K562 (cell line): ENCODE measurements around the gene GRB14. TPM values are rescaled to one million over a fixed set of nuclear protein-coding genes. Genes with fewer than 3 reads are reported as not detected.

Experiments used
- ATAC-seq: fragments of 200-7000 bp; cut with Tn5 transposase; 3 replicates; pipeline ENCODE4 v1.9.1; 2020; ENCODE audit warnings: moderate library complexity
- BruUV-seq: library from RNA; stranded (reverse); fragments of 400-500 nt; replicated peaks from 2 replicates; lab custom pipeline; 2021; lab: Mats Ljungman, UMichigan
- CTCF ChIA-PET: fragments of 300-600 bp; formaldehyde crosslinking; extraction: SDS; loops from one replicate; lab custom pipeline; 2021; ENCODE audit warnings: low intra/inter-chr PET ratio; lab: Yijun Ruan, JAX
- POLR2A ChIA-PET: fragments of 300-600, 350-650 bp; sonication (Branson Sonifier 250); formaldehyde crosslinking; extraction: SDS; loops from one replicate; lab custom pipeline; 2021; ENCODE audit warnings: antibody characterized with exemption, inconsistent platforms; lab: Yijun Ruan, JAX
- DNase-seq, 4 experiments: peaks; one replicate each; pipeline versions ENCODE4 v3.0.0 to v3.0.0-alpha.2; 2011 to 2018; ENCODE audit warnings: low spot score in 3 of 4, mixed read lengths in 3 of 4; ENCODE audit errors: extremely low read depth in 1 of 4
- FAIRE-seq: peaks from 2 replicates; lab custom pipeline; 2011; peaks lifted over from hg19 to GRCh38; lab: Jason Lieb, UNC
- H2AFZ ChIP-seq: 2 replicates; pipeline ENCODE4 v1.6.0; 2011; ENCODE audit warnings: low read depth, low read length, control low read depth, inconsistent platforms
- H3K27ac ChIP-seq: fragments of 200-600 bp; 3 replicates; pipeline ENCODE4 v1.8.0; 2011; ENCODE audit warnings: low read depth, mild to moderate bottlenecking, control low read depth, inconsistent platforms, low read length, moderate library complexity, mixed read lengths; ENCODE audit errors: extremely low read depth
- H3K27me3 ChIP-seq, 2 experiments: fragments of 300-600 bp in 1 of 2; 2 replicates in 1 of 2; 3 replicates in 1 of 2; pipeline versions ENCODE4 v1.6.0 to v1.8.0; 2011; ENCODE audit warnings: inconsistent platforms in 2 of 2, low read length in 2 of 2, mild to moderate bottlenecking in 1 of 2, mixed read lengths in 1 of 2, moderate library complexity in 1 of 2; ENCODE audit not compliant: control insufficient read depth in 2 of 2, insufficient read depth in 2 of 2
- H3K36me3 ChIP-seq: fragments of 300-600 bp; 3 replicates; pipeline ENCODE4 v1.8.0; 2011; ENCODE audit warnings: mild to moderate bottlenecking, low read length, inconsistent platforms; ENCODE audit not compliant: control insufficient read depth, insufficient read depth
- H3K4me1 ChIP-seq, 2 experiments: fragments of 200-600 bp in 1 of 2; replicated peaks in 1 of 2; 2 replicates in 1 of 2; 3 replicates in 1 of 2; pipeline versions ENCODE4 v1.5.1 to v1.8.0; 2011; ENCODE audit warnings: inconsistent platforms in 2 of 2, low read length in 2 of 2, mild to moderate bottlenecking in 1 of 2, mixed read lengths in 1 of 2, moderate library complexity in 1 of 2; ENCODE audit not compliant: control insufficient read depth in 2 of 2, insufficient read depth in 2 of 2
- H3K4me2 ChIP-seq: 2 replicates; pipeline ENCODE4 v1.6.1; 2011; ENCODE audit warnings: low read length, control low read depth, inconsistent platforms, mixed read lengths; ENCODE audit not compliant: insufficient read depth
- H3K4me3 ChIP-seq: fragments of 200-600 bp; sonication (generic), shearing (Covaris generic); 2 replicates; pipeline ENCODE4 v1.5.1; 2016; ENCODE audit warnings: control low read depth, inconsistent platforms
- H3K79me2 ChIP-seq: fragments of 200-600 bp; 3 replicates; pipeline ENCODE4 v1.8.0; 2011; ENCODE audit warnings: low read length, inconsistent platforms; ENCODE audit not compliant: control insufficient read depth, insufficient read depth
- H3K9ac ChIP-seq, 2 experiments: 2 replicates each; pipeline versions ENCODE4 v1.6.0 to v1.6.1; 2011; ENCODE audit warnings: low read depth in 2 of 2, low read length in 2 of 2, control low read depth in 1 of 2, inconsistent platforms in 1 of 2, mild to moderate bottlenecking in 1 of 2, mixed read lengths in 1 of 2; ENCODE audit not compliant: insufficient read depth in 1 of 2
- H3K9me1 ChIP-seq: one replicate; pipeline ENCODE4 v1.6.0; 2011; ENCODE audit warnings: inconsistent platforms, mild to moderate bottlenecking, low read length, moderate library complexity; ENCODE audit not compliant: control insufficient read depth, insufficient read depth
- H3K9me3 ChIP-seq: replicated peaks from 2 replicates; pipeline ENCODE4 v1.5.1; 2011; ENCODE audit warnings: low read depth, low read length, inconsistent platforms; ENCODE audit not compliant: control insufficient read depth, insufficient read depth
- H4K20me1 ChIP-seq: replicated peaks from 2 replicates; pipeline ENCODE4 v1.6.1; 2011; ENCODE audit warnings: low read length, inconsistent platforms, mixed read lengths; ENCODE audit not compliant: control insufficient read depth, insufficient read depth
- CBX3 ChIP-seq, 2 experiments: IDR thresholded peaks; 1 replicate in 1 of 2; 2 replicates in 1 of 2; pipeline ENCODE4 v1.6.1; 2012; ENCODE audit warnings: inconsistent platforms in 2 of 2, low read length in 2 of 2, borderline replicate concordance in 1 of 2, control low read depth in 1 of 2
- CREM ChIP-seq: IDR thresholded peaks from 2 replicates; pipeline ENCODE4 v1.6.1; 2014; ENCODE audit warnings: antibody characterized with exemption, low read depth
- CSDE1 ChIP-seq, 2 experiments: fragments of 450-650 bp; IDR thresholded peaks; 2 replicates each; pipeline ENCODE4 v1.6.1; 2016; ENCODE audit warnings: mild to moderate bottlenecking in 1 of 2
- ETV5 ChIP-seq: sonication (generic); formaldehyde crosslinking; IDR thresholded peaks from 2 replicates; pipeline ENCODE4 v1.4.0; 2020; ENCODE audit warnings: low read depth, mild to moderate bottlenecking, missing genetic modification reagents
- GATAD2A ChIP-seq: fragments of 450-650 bp; IDR thresholded peaks from 2 replicates; pipeline ENCODE4 v1.6.1; 2017
- KLF1 ChIP-seq: fragments of 450-650 bp; IDR thresholded peaks from 2 replicates; pipeline ENCODE4 v1.6.1; 2016; ENCODE audit warnings: missing genetic modification characterization, missing compliant biosample characterization
- KLF6 ChIP-seq: fragments of 250-450 bp; sonication (Bioruptor Pico); IDR thresholded peaks from 2 replicates; pipeline ENCODE4 v1.4.0; 2020; ENCODE audit warnings: mild to moderate bottlenecking, moderate library complexity, borderline replicate concordance
- MCM7 ChIP-seq, 2 experiments: fragments of 450-650 bp; IDR thresholded peaks; 2 replicates each; pipeline ENCODE4 v1.6.1; 2016 to 2018
- MEF2A ChIP-seq: IDR thresholded peaks from 2 replicates; pipeline ENCODE4 v1.6.1; 2011; ENCODE audit warnings: low read depth, mild to moderate bottlenecking, low read length, moderate library complexity; ENCODE audit not compliant: control insufficient read depth
- NCOA1 ChIP-seq: fragments of 450-650 bp; IDR thresholded peaks from 2 replicates; pipeline ENCODE4 v1.6.1; 2016; ENCODE audit warnings: low read depth
- NR1H2 ChIP-seq: sonication (generic); formaldehyde crosslinking; IDR thresholded peaks from 2 replicates; pipeline ENCODE4 v1.4.0; 2020; ENCODE audit warnings: mild to moderate bottlenecking, missing genetic modification reagents
- NR4A1 ChIP-seq, 2 experiments: fragments of 250-450 bp in 1 of 2; fragments of 450-650 bp in 1 of 2; sonication (Bioruptor Pico) in 1 of 2; IDR thresholded peaks; 2 replicates each; pipeline versions ENCODE4 v1.4.0 to v1.6.1; 2016 to 2020; ENCODE audit warnings: mild to moderate bottlenecking in 2 of 2, missing compliant biosample characterization in 1 of 2, missing genetic modification characterization in 1 of 2, moderate library complexity in 1 of 2
- PYGO2 ChIP-seq: fragments of 450-650 bp; IDR thresholded peaks from 2 replicates; pipeline ENCODE4 v1.6.1; 2016; ENCODE audit warnings: mild to moderate bottlenecking, missing genetic modification characterization, moderate library complexity, missing compliant biosample characterization
- RHOXF2B ChIP-seq: fragments of 250-450 bp; sonication (Bioruptor Pico); conservative IDR thresholded peaks from 2 replicates; pipeline ENCODE4 v1.5.1; 2021
- TBP ChIP-seq: optimal IDR thresholded peaks from 2 replicates; pipeline ENCODE3; 2011; ENCODE audit warnings: low read depth, low read length, improper control_type of control experiment
- TGIF2 ChIP-seq: sonication (generic); formaldehyde crosslinking; IDR thresholded peaks from 2 replicates; pipeline ENCODE4 v1.8.1; 2022; ENCODE audit warnings: mild to moderate bottlenecking, missing genetic modification reagents, moderate library complexity
- THRA ChIP-seq: fragments of 450-650 bp; IDR thresholded peaks from 2 replicates; pipeline ENCODE4 v1.6.1; 2017; ENCODE audit warnings: mild to moderate bottlenecking, moderate library complexity
- ZFP91 ChIP-seq: sonication (generic); formaldehyde crosslinking; IDR thresholded peaks from 2 replicates; pipeline ENCODE4 v1.8.0; 2022; ENCODE audit warnings: mild to moderate bottlenecking, missing genetic modification reagents
- ZNF398 ChIP-seq: fragments of 250-450 bp; sonication (Bioruptor Pico); IDR thresholded peaks from 2 replicates; pipeline ENCODE4 v1.8.0; 2021; ENCODE audit warnings: moderate library complexity, mild to moderate bottlenecking, inconsistent platforms
- ZNF655 ChIP-seq: fragments of 250-450 bp; sonication (Bioruptor Pico); IDR thresholded peaks from 2 replicates; pipeline ENCODE4 v1.5.0; 2021
- WGBS: fragments of 100-300 bp; shearing (Covaris generic); methylation state at CpG from one replicate; pipeline ENCODE4 v1.1.6; 2016; ENCODE audit warnings: low coverage, mixed read lengths; ENCODE audit not compliant: insufficient coverage; ENCODE audit errors: missing lambda C conversion rate; 5-methylcytosine and 5-hydroxymethylcytosine counted together
- in situ Hi-C: fragments of 300-500 bp; cut with MboI; formaldehyde crosslinking; loops from 4 replicates; pipeline ENCODE4 v1.15.0; 2018; ENCODE audit warnings: inconsistent platforms, mixed read lengths
- intact Hi-C: fragments of 100-400 bp; cut with micrococcal nuclease; formaldehyde crosslinking; loops from 2 replicates; pipeline ENCODE4 v1.14.2; 2022
- polyA plus RNA-seq, 8 experiments: library from polyadenylated mRNA; depleted of rRNA in 4 of 8; stranded (reverse) in 5 of 8; unstranded in 3 of 8; fragments of >200 nt; fragmentation: Nextera tagmentation in 2 of 8; fragmentation: Illumina TruSeq in 1 of 8; extraction: Ambion mirVana in 2 of 8; extraction: Trizol in 1 of 8; gene quantifications; 2 replicates each; pipeline versions ENCODE4 v1.2.1 to v1.2.3, GENCODE V29; 2011 to 2014; ENCODE audit warnings: inconsistent platforms in 1 of 8, missing spikeins in 1 of 8
- total RNA-seq, 7 experiments: library from RNA; depleted of rRNA in 6 of 7; stranded (reverse); fragments of >200 nt in 6 of 7; fragmentation: Illumina TruSeq in 2 of 7; extraction: Trizol in 2 of 7; gene quantifications; 2 replicates each; pipeline versions ENCODE4 v1.2.1 to v1.2.3, GENCODE V29; 2011 to 2021; ENCODE audit warnings: low replicate concordance in 1 of 7

Gene GRB14
- total and polyA plus RNA-seq, 9 of the 15 experiments (the other 6 are each of a cell fraction or from before 2014, with no cell fraction given) = not detected

- BruUV-seq = no TSS peak
- ATAC-seq (no peak), FAIRE-seq (no peak), DNase-seq (no peak)
- no peak overlapping the region for H3K4me3 ChIP-seq
- no peak overlapping the region for H3K4me2 ChIP-seq
- no peak overlapping the region for H3K9ac ChIP-seq
- H3K9me1 ChIP-seq = no peaks in the 10 kb centered on the region
- ChIA-PET POLR2A (no interaction called here), CTCF (no interaction called here)
- TF ChIP-seq THRA = no peak
- no peak for TF ChIP-seq NR4A1 (CRISPR knock-in tag; IDR thresholded peaks at IDR 0.05)
- TF ChIP-seq NR4A1 (tag; IDR thresholded peaks at IDR 0.05) = no peak
- no peak for TF ChIP-seq RHOXF2B (CRISPR knock-in tag)
- TF ChIP-seq CSDE1 (IDR thresholded peaks at IDR 0.05) = no peak
- TF ChIP-seq CREM = no peak
- no peak for TF ChIP-seq NR1H2 (CRISPR knock-in tag)
- no peak for TF ChIP-seq ZFP91 (CRISPR knock-in tag)
- no peak for TF ChIP-seq ETV5
- TF ChIP-seq PYGO2 = no peak
- TF ChIP-seq TBP = no peak
- no peak for TF ChIP-seq CBX3 (IDR thresholded peaks at IDR 0.05; ENCODE audit: borderline replicate concordance in 1 of 2, low read length in 2 of 2)
- TF ChIP-seq GATAD2A = no peak
- TF ChIP-seq KLF1 = no peak
- TF ChIP-seq NCOA1 = no peak
- no peak for TF ChIP-seq MEF2A
- no peak for TF ChIP-seq TGIF2 (CRISPR knock-in tag)
- TF ChIP-seq ZNF655 (CRISPR knock-in tag) = no peak
- TF ChIP-seq ZNF398 = no peak
- TF ChIP-seq MCM7 (IDR thresholded peaks at IDR 0.05) = no peak
- no peak for TF ChIP-seq KLF6 (CRISPR knock-in tag)
- no peaks in the 10 kb centered on the region for H3K79me2 ChIP-seq
- no peaks in the 10 kb centered on the region for H3K4me1 ChIP-seq
- no peaks in the 10 kb centered on the region for H4K20me1 ChIP-seq
- in situ Hi-C loops (no loop called here), intact Hi-C loops (no loop called here)
- H3K9me3 ChIP-seq = no peaks in the 10 kb centered on the region
- no peaks in the 10 kb centered on the region for H3K36me3 ChIP-seq
- no peak overlapping the region for H3K27ac ChIP-seq
- no peaks in the 10 kb centered on the region for H3K27me3 ChIP-seq
- H2AFZ ChIP-seq = no peak overlapping the region
- WGBS = 0% methylated on average over 2 of the region's 2 CpGs
Observed at GRCh38 chr2:164450278-164450677, 171.0 kb downstream of the GRB14 start.
